ENCODE data around the gene CABCOCO1.
"Not testable (repeated sequence)": the region's sequence is repeated elsewhere in the genome, so short reads cannot be mapped to it uniquely, and the experiment has no call there.

Gene CABCOCO1

DNA sequence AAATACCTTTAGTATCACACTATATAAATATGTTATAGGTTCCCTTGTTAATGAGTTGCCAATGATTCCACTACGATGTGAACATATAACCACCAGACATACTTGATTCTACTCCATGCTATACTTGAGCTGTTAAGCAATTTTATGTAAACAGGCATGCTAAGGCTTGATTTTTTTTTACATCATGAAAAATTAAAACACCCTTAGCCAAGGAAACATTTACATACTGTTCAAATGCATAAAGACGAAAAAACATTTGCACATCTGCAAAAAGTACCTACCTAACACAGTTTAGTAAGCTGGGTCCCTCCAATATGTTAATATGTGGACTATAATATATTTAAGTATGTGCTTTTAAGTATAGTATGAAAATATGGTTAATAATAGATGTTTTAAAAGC lies 9.0 kb upstream of the CABCOCO1 start:
- DNase-seq = no peak

DNA sequence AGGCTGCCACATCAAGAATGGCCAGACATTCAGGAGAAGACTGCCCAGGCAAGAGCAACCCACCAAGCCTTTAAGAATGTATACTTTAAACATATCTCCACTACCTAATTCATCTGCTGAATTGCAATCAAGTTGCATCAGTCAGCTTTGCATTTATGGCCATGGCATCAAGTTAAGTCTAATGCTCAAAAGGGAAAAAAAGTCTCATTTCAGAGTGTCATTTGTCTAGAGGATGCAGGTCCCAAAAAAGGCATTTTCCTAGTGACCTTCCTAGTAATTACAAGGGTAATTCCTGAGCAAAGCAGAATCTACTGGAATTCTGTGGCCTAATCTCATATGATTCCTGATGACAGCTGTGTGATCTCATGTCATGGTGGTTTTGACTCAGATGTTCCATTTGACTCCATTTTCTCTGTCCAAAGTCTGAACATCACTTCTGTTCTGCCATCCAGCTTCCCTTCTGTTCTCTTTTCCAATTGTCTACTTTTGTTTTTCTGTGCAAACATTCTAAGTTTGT lies 7.3 kb upstream of the CABCOCO1 start:
- DNase-seq = no peak

DNA sequence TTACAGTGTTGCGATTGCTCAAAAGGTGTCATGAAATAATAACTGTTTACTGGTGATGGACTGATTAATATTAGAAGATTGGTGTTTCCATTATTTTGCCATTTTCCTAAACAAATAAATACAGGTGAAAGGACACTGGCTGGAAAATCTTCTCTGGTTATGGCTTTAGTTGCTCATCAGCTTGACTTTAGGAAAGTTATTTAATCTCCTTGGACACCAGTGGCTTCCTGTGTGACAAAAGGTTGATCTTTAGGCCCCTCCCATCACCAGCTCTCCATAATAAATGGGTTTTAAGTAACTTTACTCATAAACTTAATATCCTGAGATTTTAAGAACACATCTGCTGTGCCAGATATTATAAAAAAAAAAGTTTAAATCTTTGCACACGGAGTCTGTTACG lies 737 bp downstream of the CABCOCO1 start:
- DNase-seq = no peak

DNA sequence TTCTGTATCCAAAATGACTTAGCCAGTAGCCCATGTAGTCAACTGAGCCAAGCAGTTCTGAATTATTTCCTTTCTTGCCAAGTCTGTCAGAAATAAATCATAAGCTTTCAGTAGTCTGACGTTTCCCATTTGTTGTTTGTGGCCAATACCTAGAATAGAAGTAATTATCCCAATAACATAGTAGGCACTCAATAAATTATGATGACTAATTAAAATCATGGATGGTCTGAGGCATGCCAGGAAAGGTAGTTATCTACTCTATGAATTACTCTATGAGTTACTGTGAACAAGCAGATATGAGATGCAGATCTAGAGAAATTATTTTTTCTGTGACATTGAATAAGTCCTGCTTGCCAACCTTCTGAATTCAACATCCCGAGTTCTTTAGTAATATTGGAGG lies 2.3 kb downstream of the CABCOCO1 start:
- DNase-seq = peak; percentile 68

DNA sequence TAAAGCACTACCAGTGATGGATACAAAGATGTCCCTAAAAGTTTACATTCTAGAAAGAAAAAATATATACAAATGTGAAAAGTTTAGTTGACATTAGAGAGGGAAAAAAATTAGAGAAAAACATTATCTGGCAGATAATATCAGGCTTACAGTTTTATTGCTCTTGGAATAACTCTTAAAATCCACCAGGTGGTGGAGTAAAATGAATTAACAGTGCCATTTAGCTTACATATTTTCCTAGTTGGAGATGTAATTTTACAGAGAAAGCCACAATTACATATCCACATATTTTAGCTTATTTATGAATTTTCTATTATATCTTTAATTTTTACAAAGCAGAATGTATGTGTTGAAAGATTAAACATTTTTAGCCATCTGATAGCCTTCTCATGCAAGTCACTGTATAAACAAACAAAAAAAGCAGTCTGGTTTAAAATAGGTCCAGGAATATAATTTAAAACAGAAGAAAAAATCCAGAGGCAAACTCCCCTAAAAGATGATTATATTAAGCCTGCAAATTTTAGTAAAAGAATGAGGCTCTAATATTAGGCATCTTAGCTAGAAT lies 6.5 kb downstream of the CABCOCO1 start:
- DNase-seq = no peak

DNA sequence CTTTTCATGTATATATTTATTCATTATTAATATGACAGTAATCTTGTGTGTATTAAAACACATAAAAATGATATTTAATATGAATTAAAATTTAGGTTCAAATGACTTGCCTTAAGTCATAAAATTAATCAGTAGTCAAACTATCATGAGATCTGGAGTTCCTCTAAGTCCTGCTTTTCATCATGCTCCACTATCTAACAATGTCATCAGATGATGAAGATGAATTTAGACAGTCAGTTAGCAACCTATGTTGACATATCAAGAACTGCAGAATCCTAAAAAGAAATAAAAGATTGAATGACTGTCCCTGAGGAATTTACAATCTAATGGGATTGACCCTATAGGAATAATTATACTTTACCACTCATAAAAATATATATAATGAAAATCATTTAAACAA lies 7.1 kb downstream of the CABCOCO1 start:
- DNase-seq = no peak

DNA sequence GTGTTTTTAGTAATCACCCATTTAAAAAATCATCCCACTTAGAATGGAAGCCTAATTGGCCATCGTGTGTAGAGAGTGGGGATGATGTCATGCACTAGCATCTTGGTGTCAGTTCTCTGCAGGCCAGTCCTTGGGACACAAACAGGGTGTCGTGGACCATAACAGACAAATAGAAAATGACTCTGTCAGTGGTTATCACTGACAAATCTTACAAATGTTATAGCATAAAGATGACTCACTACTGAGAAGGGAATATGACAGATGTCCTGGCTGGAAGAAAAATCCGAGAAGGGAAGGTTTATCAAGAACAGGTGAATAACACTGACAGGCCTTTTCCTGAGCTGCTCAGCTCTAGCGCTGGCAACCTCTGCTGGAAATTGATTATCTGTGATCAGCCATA lies 10.6 kb downstream of the CABCOCO1 start:
- DNase-seq = no peak

DNA sequence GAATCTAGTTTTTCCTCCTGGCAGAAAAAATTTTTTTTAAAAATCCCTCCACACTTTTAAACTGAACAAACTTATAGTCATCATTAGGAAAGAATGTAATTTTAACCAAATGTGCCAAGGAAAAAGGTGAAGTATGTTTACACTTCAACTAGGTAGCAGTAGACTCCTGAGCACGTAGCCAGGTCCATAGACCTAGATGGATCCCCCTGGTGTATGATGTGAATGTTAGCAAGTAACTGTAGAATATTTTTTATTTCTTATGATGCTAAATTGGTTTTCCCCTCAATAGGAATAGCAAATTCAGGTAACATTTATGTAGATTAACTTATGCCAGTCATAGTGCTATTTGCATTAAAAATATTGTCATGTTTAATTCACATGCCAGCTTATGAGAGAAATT lies 19.6 kb downstream of the CABCOCO1 start:
- no peak for DNase-seq

DNA sequence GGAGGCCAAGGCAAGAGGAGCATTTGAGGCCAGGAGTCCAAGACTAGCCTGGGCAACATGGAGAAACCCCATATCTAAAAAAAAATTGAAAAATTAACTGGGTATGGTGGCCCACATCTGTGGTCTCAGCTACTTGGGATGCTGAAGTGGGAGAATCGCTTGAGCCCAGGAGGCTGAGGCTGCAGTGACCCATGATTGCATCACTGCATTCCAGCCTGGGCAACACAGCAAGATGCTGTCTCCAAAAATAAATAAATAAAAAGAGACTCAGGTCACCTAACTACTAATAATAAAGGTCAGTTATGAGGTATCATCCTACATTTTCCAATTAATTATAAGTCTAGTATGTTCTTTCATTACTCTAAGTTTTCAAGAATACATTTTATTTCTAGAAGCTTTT lies 20.6 kb downstream of the CABCOCO1 start:
- no peak for DNase-seq

DNA sequence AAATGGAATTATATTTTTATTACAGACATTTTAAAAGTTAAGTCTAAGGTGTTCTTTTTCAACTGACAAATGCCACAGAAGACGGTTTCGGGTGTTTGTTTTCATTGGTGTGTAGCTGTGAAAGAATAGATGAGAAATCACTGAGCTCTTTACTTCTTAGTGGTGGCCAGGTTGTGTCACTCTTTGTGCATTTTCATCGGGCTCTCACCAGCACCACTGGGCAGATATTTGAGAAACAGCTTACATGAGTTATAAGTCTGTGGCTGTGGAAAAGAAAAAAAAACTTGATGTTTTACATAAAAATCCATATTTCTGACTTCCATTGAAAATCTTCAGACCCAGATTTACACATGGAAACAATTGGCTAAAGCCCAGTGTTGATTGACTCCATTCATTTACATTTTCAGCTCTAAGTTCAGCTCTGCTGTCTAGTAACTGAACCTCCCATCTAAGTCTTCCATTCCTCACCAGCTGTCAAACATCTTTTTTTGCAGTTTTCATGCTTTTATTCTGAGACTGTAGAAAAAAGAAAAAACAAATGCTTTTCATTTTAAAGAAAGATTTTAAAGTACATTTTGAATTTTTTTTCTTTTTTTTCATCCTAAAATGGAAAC lies 22.3 kb downstream of the CABCOCO1 start:
- no peak for DNase-seq

DNA sequence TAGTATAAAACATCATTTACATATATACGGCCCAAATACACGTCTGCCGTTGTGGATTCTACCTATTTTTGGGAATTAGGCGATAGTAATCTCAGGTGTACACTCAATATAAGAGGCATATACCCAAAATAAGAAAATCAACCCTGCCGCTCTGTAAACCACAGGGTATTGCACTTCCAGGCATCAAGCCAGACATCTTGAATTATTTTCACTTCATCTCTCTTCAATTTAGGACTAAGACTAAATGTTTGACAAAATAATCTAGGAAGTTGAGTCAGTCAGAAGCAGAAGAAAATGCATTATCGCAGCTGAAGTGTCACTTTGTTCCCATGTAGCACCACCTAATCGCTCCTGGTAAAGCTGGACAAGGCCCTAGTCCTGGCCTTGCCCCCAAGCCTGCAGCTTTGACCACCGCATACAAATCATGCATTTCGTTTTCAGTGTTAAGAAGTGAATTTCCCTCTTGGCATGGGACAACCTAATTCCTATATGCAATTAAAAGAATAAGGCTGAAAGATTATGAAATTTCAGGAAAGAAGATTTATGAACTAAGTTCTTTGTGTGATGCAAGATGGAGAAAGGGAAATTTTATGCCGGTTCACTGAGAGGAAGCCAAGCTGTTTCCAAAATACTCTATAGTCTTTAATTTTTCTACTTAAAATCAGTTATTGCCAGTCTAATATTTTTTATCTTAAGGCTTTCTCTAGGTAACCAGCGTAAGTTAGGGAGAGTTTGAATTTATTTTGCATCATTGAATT lies 26.0 kb downstream of the CABCOCO1 start:
- no peak for DNase-seq

DNA sequence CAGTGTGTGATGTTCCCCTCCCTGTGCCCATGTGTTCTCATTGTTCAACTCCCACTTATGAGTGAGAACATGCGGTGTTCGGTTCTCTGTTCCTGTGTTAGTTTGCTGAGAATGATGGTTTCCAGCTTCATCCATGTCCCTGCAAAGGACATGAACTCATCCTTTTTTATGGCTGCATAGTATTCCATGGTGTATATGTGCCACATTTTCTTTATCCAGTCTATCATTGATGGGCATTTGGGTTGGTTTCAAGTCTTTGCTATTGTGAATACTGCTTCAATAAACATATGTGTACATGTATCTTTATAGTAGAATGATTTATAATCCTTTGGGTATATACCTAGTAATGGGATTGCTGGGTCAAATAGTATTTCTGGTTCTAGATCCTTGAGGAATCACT lies 28.9 kb downstream of the CABCOCO1 start:
- DNase-seq = not testable (repeated sequence)

DNA sequence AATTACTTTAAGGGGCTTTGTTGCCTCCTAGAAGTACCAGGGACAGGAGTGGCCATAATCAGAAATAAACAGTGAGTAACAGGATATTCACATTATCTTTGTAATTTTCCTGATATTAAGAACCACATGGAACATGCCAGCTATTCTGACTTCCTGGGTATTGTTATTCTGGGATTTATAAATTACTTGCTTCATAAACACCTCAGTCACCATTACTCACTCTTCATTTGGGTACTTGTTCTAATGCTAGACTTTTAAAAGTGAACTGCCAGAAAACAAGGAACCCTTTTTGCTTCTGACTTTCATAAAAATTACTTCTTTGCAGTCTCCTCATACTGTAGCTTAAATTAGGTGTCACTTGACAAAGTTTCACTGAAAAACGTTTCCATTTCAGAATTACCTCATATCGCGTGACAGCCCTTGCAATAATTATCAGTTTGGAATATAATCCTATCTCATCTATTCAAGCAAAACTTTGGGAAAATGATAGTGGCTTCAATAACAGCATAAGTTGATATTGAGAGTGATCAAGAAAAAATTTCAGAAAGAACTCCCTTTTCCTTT lies 29.8 kb downstream of the CABCOCO1 start:
- DNase-seq = no peak

DNA sequence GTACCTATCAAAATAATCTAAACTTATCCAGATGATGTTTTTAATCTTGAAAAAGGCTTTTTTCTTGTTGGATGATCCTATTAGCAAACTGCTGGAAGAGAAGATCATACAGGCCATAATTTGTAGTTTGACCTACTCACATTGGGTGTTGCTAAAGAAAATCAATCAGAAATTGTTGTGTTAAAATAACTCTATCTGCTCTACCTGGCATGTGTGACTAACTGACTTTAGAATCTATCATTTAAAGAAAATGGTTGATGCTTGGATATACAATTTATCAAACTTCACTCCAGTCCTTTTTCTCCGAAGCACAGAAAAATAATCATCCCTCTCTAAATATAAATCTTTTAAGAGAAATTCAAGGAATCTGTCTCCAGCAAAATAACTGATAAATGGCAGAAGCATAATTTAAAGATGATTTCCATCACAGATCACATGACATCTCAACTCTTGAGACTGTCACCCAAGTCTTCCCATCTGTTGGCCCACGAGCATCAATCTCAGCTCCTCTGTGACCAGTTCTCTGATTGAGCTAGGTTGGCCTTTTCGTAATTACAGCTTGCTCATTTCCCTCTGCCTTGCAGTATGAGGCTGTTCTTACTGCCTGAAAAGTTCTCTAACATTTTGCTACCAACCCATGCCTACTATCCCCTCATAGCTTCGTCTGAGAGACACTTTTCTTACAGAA lies 36.4 kb downstream of the CABCOCO1 start:
- no peak for DNase-seq

DNA sequence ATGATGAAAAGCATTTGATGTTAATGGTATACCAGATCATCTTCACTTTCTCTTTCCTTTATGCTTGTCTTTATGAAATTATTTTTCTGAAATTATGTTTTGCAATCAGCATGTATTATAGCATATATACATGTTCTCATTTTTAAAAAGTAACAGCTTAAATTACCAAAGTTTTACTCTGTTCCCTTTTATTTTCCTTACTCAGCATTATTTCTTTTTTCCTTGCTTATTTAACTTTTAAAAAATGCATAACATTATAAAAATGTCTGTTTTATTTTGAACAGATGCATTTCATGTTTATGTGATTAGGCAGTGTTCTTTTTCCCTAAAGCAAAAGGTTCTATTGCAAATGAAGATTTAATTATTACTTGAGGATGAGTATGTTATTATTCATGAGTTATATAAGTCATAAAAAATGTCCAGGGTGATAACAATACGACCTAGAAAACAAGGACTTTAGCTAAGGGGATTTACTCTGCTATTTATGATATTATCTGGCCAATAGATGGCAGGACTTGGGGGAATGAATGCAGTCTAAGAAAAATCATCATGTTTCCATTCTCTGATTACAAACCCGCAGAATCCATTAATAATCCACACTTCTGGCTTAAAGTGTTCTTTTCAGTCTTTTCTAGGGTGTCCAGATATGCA lies 38.5 kb downstream of the CABCOCO1 start:
- no peak for DNase-seq

DNA sequence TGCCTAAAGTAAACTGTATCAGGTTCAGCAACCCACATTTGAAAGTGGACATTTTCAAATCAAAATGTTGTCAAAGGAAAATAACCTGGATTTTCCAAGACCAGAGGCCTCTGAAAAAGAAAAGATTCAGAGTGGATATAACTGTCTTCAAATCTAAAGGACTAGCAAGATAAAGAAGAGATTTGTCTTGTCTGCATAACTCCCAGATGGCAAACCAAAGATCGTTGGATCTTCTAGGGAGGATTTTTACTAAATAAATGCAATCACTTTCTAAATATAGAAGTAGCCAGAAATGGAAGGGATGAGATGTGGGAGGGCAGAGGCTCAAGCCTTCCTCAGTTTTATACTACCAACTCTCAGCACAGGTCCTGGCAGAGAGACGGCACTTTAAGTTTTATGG lies 39.0 kb downstream of the CABCOCO1 start:
- no peak for DNase-seq

DNA sequence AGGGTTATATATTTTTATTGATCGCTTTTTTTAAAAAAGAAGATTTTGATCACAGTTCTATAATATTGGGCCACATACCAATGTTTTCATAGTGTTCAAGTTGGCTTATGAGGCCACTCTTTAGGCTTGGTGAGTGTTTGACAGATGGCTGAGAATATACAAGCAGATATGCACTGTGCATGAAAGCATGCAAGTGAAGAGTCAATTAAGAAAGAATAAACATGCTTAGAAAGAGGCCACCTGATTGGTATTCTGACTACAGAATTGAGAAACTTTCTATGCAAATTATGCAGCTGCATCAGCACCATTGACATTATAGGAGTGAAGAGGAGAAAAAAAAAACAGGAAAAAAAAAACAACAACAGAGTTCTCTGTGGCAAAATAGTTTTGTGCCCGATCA lies 39.9 kb downstream of the CABCOCO1 start:
- DNase-seq = peak; percentile 0

DNA sequence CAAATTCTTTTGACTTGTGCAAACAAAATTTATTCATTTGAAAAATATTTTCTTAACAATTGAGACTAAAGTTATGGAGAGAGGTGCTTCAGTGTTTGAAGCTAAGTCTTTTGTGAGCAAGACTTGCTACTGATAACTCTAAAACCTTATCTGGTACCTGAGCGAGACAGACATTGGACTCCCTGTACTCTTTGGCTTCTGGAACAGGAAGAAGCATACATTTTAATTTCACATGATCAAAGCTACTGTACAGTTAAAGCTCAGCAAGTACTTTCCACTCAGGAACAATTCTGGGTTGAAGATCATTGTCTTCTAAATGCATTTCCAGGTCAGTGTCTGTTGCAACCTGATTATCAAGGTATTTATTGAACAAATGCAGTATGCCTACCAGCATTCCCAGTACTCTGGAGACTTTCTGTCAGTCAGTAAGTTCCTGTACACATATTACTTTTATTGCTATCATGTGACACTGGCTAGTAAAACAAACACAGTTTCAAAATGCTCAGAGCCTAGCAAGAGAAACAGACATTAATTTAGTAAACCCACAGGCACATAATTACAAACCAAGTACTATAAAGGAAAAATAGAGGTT lies 42.4 kb downstream of the CABCOCO1 start:
- DNase-seq = no peak

DNA sequence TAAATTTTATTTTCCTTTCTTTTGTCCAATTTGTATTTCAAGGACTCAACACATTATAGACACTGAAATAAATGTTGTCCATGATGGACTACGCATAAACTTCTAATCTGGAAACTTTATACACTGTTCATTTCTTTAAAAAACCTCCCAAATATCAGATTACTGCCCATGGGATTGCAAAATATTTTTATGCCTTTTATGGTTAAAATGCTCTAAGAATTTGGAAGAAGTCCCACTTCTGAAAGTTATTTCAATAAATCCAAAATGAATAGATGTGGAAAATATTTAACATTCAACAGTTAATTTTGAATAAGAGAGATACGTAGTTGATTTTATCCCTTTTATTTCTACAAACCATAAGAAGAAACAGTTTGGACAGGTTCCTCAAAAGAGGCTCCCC lies 46.1 kb downstream of the CABCOCO1 start:
- no peak for DNase-seq

DNA sequence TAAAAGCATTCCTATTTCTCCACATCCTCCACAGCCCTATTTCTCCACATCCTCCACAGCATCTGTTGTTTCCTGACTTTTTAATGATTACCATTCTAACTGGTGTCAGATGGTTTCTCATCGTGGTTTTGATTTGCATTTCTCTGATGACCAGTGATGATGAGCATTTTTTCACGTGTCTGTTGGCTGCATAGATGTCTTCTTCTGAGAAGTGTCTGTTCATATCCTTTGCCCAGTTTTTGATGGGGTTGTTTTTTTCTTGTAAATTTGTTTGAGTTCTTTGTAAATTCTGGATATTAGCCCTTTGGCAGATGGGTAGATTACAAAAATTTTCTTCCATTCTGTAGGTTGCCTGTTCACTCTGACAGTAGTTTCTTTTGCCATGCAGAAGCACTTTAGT lies 49.4 kb downstream of the CABCOCO1 start:
- DNase-seq = not testable (repeated sequence)

DNA sequence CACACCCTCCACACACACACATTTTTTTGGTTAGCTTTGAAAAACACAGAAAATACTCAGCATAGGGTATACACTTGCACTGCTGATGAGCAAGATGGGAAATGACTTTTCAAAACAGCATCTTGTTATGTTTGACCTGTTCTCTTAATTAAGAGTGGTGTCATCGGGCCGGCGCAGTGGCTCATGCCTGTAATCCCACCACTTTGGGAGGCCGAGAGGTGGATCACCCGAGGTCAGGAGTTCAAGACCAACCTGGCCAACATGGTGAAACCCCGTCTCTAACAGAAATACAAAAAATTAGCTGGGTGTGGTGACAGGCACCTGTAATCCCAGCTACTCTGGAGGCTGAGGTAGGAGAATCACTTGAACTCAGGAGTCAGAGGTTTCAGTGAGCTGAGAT lies 56.7 kb downstream of the CABCOCO1 start:
- DNase-seq = not testable (repeated sequence)

DNA sequence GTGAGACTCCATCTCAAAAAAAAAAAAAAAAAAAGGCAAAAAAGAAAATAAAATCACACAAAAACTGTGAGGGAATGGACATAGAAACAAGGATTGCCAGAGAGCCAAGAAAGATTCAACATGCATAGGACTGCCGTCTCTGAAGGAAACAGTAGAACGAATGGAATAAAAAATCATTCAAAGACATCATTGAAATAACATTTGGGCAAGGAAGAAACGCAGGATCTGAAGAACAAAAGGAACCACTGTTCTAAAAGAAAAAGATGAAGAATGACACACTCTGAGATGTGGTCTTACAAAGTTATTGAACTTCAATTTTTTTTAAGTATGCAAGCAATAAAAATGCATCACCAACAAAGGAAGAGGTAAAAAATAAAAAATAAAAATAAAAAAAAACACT lies 57.2 kb downstream of the CABCOCO1 start:
- DNase-seq = no peak
